Measurements from ENCODE around the gene RBP2.
A peak's percentile ranks its signal among the peaks of the same experiment; 100 is the strongest.

The RBP2 gene

DNA sequence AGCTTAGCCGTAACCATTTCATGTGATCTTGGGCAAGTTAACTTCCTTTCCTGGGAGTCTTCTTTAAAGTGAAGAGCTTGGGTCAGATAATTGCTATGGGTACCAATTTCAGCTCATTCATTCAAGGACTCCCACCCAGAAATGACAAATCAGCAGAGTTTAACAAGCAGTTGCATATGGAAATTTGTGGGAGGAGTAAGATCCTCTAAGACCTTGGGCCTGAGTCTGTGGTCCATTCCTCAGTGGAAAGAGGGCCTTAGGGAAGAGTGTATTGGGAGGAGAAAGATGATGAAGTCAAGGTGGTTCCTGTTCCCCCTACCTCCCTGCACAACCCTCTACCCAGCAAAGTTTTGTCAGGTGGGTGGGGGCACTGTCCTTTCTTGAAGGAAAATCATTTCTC, 42.1 kb downstream of the RBP2 start:
- TF ChIP-seq, protein P1, sequence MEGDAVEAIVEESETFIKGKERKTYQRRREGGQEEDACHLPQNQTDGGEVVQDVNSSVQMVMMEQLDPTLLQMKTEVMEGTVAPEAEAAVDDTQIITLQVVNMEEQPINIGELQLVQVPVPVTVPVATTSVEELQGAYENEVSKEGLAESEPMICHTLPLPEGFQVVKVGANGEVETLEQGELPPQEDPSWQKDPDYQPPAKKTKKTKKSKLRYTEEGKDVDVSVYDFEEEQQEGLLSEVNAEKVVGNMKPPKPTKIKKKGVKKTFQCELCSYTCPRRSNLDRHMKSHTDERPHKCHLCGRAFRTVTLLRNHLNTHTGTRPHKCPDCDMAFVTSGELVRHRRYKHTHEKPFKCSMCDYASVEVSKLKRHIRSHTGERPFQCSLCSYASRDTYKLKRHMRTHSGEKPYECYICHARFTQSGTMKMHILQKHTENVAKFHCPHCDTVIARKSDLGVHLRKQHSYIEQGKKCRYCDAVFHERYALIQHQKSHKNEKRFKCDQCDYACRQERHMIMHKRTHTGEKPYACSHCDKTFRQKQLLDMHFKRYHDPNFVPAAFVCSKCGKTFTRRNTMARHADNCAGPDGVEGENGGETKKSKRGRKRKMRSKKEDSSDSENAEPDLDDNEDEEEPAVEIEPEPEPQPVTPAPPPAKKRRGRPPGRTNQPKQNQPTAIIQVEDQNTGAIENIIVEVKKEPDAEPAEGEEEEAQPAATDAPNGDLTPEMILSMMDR (IDR thresholded peaks at IDR 0.05; ENCODE audit: low read depth, low read length): no peak
- DNase-seq (ENCODE audit: extremely low read depth, low read depth): no peak

DNA sequence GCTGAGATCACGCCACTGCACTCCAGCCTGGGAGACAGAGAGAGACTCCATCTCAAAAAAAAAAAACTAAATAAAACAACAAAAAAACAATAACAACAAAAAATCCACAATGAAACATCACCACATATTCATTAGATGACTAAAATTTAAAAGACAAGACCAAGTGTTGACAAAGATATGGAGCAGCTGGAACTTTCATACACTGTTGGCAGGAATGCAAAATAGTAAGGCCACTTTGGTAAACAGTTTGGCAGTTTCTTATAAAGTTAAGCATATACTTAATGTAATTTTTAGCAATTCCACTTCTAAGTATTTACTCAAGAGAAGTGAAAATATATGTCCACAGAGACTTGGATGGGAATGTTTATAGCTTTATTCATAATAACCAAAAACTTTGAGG, 43.2 kb downstream of the RBP2 start:
- no peak for DNase-seq (ENCODE audit: extremely low read depth, low read depth)
- TF ChIP-seq, protein P1 (IDR thresholded peaks at IDR 0.05; ENCODE audit: low read depth, low read length): no peak

GRCh38 chr3:139430493-139430892, 45.8 kb downstream of the RBP2 start:
- no peak for DNase-seq (ENCODE audit: extremely low read depth, low read depth)
- TF ChIP-seq, protein P1 (IDR thresholded peaks at IDR 0.05; ENCODE audit: low read depth, low read length): no peak

DNA sequence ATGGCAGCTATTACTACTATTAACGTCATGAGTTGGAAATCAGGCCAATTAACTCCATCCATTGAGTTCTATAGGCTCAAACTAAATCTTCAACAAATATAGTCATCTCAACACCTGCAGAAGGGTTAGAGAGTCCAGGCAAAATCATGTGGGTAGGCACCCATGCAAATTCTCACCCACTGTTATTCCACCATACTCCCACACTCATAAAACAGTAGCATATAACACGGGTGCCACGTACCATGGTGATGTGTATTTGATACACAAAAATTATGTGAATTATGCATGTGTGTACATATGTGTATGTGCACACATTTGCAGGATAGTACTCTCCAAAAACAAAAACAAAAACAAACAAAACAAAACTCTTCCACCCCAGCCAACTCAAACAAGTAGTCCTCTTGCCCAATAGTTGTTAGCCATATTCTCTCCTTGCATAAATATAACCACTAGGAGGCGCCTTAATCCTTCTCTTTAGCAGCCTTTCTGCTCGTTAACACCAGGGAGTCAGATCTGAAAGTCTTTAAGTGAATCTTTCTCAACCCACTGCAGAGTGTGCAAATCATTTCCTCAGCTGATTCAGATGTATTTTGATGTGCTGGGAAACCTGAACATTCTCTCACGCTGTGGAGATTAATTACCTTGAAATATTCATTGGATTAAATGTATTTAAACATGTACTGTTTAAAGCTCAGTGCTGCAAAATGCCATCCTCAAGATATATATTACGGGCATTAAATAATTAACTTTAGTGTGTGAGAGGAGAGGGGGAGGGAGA, 48.8 kb downstream of the RBP2 start:
- TF ChIP-seq, protein P1 (IDR thresholded peaks at IDR 0.05; ENCODE audit: low read depth, low read length): peak; percentile 79
- peak; percentile 35 for DNase-seq (ENCODE audit: extremely low read depth, low read depth)

DNA sequence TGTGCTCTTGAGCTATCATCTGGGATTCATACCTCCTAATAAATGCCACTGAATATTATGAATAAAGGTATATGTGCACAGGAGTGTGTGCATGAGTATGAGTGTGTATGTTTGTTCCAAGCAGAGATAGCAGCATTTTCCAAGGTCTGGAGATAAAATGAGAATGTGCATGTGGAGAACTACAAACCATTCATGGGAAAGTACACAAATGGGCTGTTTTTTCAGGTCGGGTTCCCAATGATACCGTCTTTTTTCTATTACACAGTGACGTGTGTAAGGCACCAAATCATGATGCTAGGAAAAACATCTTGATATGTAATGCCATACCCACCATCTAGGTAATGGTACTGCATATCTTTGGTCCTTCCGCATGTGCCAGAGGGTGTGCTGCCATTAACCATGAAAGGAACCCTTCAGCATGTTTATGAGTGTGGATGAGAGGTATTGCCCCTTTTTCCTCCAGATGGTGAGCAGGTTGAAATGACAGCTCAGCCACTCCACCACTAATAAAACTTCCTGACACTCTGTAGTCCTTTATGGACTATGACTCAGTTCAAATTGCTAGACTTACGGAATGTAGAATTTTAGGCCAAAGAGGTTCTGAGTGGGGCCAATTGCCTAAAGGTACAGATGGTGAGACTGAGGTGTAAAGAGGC, 50.4 kb downstream of the RBP2 start:
- DNase-seq (ENCODE audit: extremely low read depth, low read depth): no peak
- TF ChIP-seq, protein P1 (IDR thresholded peaks at IDR 0.05; ENCODE audit: low read depth, low read length): no peak

DNA sequence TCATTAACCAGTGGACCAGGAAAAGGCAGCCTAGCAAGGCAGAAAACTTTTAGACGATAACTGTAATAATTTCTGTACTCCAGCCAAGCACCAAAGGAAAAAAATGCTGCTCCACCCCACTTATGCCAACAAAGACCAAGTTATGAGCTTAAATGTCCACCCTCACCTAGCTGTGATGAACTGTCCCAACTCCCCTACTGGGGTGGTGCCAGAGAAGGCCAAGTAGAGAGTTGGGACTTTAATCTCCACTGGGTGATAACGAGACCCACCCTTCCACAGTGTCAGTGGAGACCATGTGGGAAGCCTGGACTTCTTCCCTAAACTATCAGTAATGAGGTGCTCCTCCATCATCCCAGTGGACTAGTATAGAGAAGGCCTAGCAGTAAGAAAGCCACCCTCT, 53.1 kb downstream of the RBP2 start:
- TF ChIP-seq, protein P1 (IDR thresholded peaks at IDR 0.05; ENCODE audit: low read depth, low read length): no peak
- DNase-seq (ENCODE audit: extremely low read depth, low read depth): no peak

DNA sequence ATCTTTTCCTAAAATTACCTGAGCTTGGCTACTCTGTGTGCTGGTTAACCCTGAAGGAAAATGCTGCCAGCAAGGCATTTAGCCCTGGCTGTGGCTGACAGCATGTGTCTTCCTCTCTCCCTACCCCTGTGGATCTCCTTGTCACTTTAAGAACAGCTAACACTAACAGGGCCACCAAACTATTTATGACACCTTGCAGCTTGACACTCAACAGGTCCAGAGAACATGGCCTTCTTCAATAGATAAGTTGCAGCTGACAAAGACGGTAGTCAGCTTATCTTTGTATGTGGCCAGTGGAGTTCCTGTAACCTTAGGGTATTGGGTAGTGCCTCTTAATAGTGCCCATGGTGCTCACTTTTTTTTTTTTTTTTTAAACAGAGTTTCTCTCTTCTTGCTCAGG, 54.9 kb downstream of the RBP2 start:
- TF ChIP-seq, protein P1 (IDR thresholded peaks at IDR 0.05; ENCODE audit: low read depth, low read length): no peak
- DNase-seq (ENCODE audit: extremely low read depth, low read depth): no peak
